Activated CD8-positive, alpha-beta memory T cell treated with anti-CD3 and anti-CD28 coated beads for 1 hour (primary cell): ENCODE data around the gene DTNB.

ENCODE experiments used
- DNase-seq, 2 donors: peaks; one replicate each; pipeline ENCODE4 v3.0.0-alpha.2; 2020; ENCODE audit warnings: low read depth in 1 of 2; ENCODE audit errors: extremely low read depth in 1 of 2

Gene DTNB

DNA sequence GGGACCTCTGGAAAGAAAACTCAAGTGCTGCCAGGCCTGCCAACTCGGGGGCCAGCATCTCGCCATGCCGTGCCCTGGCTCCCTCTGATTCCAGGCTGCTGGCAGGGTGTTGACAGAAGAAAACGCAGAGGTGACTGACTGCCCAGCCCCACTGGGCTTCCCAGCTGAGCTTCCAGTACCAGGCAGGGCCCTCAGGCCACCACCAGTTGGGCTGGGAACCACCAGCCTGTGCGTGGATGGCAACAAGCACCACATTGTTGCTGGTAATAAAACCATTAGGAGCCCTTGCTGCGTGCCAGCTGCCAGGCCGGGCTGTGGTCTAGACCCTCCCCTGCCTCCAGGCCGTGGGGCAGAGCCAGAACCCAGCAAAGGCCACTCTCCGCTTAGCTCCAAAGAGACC, 340.8 kb downstream of the DTNB start:
- DNase-seq: no peak

- DNase-seq: no peak
These were observed 341.6 kb downstream of the DTNB start for GRCh38 chr2:25331686-25332365.

DNA sequence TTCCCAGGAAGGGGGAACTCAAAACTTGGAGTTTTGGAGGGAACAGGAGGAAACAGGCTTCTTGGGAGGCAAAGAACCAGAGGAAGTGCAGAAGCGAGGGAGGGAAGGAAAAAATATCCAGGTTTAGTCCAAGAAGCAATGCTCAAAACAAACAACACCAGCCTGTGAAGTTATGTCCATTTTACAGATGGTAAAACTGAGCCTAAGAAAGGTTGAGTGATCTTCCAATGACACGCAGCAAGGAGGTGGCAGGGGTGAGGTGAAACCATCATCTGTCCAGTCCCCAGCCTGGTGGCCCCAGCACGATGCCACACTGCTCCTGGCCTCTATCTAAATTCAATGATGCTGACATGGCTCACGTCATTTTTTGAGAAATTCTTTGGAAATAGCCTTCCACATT, 342.4 kb downstream of the DTNB start:
- no peak for DNase-seq

- DNase-seq: no peak
These were observed 343.1 kb downstream of the DTNB start for GRCh38 chr2:25330273-25330672.

GRCh38 chr2:25328152-25329085, 345.0 kb downstream of the DTNB start:
- DNase-seq: no peak
